Spleen (tissue), 7 donors: Measurements from ENCODE around the gene PRX.

Experiments used
- POLR2A ChIP-seq, 3 donors: fragments of 450-650 bp; IDR thresholded peaks; one replicate each; pipeline ENCODE4 v1.5.1; 2017; ENCODE audit warnings: antibody characterized with exemption in 3 of 3, mild to moderate bottlenecking in 1 of 3
- TF ChIP-seq, protein P1 (sequence below), 11 experiments: fragments of 200-600 bp in 7 of 11; fragments of 450-650 bp in 4 of 11; sonication (generic) in 4 of 11; IDR thresholded peaks in 8 of 11; conservative IDR thresholded peaks in 3 of 11; 1 replicate in 7 of 11; 2 replicates in 4 of 11; pipeline versions ENCODE4 v1.4.0 to v1.8.0; 2016 to 2021; ENCODE audit warnings: antibody characterized with exemption in 11 of 11, inconsistent platforms in 4 of 11, mild to moderate bottlenecking in 1 of 11
- donor health status: DM: no; HTN: no; CAD: no; lungs with moderate emphysema.
- donor health status: DM: no; HTN: no; CAD: no.
- donor health status: DM: no; HTN: no; CAD: no.

DNA sequence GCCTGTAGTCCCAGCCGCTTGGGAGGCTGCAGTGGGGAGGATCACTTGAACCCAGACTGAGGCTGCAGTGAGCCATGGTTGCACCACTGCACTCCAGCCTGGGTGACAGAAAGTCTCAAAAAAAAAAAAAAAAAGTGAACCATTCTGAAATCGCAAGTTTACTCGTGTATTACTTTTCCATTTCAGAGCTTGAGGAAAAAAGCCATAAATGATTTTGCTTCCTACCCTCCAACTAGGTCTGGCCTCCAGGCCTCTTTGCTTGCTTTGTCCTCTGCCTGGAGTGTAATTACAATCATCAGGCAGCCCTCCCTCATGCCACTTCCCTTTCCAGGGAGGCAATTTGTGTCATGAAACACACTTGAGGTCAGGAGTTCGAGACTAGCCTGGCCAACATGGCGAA is 43.9 kb upstream of the PRX start:
- TF ChIP-seq POLR2A (IDR thresholded peaks at IDR 0.05), result no peak
- TF ChIP-seq, protein P1, sequence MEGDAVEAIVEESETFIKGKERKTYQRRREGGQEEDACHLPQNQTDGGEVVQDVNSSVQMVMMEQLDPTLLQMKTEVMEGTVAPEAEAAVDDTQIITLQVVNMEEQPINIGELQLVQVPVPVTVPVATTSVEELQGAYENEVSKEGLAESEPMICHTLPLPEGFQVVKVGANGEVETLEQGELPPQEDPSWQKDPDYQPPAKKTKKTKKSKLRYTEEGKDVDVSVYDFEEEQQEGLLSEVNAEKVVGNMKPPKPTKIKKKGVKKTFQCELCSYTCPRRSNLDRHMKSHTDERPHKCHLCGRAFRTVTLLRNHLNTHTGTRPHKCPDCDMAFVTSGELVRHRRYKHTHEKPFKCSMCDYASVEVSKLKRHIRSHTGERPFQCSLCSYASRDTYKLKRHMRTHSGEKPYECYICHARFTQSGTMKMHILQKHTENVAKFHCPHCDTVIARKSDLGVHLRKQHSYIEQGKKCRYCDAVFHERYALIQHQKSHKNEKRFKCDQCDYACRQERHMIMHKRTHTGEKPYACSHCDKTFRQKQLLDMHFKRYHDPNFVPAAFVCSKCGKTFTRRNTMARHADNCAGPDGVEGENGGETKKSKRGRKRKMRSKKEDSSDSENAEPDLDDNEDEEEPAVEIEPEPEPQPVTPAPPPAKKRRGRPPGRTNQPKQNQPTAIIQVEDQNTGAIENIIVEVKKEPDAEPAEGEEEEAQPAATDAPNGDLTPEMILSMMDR (IDR thresholded peaks at IDR 0.05 in 8 of 11, conservative IDR thresholded peaks at IDR 0.05 in 3 of 11), result no peak
